GM19025 (cell line): ENCODE data around the gene MAPKAP1.
"Not testable (repeated sequence)": the region's sequence is repeated elsewhere in the genome, so short reads cannot be mapped to it uniquely, and the experiment has no call there.

Experiments
- ATAC-seq: cut with Tn5 transposase; IDR thresholded peaks from one replicate; pipeline ENCODE4 v1.9.1; 2021; ENCODE audit warnings: mild to moderate bottlenecking, low read depth, moderate library complexity; ENCODE audit not compliant: unreplicated experiment

Gene MAPKAP1

DNA sequence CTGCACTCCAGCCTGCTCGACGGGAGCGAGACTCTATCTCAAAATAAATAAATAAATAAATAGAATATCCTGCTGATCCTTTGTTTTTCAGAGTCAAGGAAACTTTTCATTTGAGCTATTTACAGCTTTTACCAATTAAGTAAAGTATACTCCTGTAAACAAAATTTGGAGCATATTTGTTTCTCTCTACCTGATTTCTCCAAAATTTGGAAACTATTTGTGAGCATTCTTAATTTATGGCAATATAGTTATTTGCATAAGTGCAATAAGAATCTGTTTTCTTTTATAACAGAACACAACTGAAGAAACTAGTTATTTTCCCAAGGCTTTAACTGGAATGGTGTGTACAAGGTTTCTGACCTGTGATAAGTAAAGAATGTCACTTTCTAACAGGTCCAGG, 135.2 kb downstream of the MAPKAP1 start:
- not testable (repeated sequence) for ATAC-seq

DNA sequence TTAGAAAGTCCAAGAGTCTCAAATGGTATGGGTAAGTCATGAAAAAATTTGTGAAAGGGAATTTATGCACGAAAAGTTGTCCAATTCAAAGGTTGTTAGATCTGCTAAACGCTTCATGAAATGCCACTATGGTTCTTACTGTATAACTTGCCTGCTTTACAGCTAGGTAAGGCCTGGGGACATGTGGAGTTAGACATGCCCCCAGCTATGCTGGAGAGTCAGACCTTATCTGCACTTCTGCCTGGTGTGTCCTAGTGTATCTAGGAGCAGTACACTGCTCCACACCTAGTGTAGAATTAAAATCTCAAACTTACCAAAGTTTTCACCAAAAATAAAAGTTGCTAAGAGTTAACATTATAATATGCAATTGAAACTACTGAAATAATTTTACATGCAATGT, 136.8 kb downstream of the MAPKAP1 start:
- no peak for ATAC-seq

DNA sequence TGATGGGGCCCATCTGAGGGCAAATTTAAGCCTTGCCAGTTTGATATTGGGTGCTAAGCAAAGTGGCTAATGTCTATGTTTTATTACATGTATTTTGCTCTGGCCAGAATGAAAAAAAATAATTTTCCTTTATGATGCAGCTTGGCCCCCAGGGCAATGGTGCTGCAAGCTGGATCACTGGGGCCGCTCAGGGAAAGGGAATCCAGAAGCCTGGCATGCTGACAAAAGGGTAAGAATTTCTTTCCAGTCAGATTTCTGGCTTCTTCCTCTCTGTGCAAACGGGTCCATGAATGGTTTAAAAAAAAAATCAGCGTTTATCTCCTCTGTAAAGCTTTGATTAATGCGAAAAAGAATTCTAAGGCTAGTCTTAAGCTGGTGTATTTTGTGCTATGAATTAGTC, 138.4 kb downstream of the MAPKAP1 start:
- ATAC-seq = no peak

DNA sequence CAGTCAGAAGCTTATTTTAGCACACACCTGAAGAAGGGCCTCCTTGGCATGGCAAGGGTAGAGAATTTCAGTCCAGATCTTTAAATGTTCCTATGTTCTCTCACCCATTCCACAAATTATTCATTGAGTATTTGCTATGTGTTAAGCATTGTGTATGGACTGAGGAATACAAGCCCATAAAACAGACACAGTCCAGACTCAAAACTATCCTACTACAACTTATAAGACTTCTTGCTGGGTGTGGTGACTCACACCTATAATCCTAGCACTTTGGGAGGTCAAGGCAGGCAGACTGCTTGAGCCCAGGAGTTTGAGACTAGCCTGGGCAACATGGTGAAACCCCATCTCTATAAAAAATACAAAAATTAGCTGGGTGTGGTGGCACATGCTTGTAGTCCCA, 141.0 kb downstream of the MAPKAP1 start:
- ATAC-seq = not testable (repeated sequence)

DNA sequence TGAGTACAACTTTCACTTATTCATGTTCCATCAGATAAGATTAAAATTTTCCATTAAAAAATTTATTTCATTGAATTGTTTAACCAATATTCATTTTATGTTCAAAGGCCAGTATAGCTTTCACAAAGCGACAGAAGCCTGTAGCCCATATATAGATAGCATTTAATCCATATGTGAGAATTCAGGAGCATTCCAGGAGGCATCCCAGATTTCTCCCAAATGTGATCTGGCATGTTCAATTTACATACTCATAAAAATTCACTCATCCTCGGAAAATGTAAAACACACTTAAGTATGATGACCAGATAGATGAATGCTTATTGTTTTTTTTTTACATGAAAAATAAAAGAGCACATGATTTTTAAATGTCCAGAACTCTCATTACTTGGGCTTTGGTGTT, 141.9 kb downstream of the MAPKAP1 start:
- no peak for ATAC-seq

DNA sequence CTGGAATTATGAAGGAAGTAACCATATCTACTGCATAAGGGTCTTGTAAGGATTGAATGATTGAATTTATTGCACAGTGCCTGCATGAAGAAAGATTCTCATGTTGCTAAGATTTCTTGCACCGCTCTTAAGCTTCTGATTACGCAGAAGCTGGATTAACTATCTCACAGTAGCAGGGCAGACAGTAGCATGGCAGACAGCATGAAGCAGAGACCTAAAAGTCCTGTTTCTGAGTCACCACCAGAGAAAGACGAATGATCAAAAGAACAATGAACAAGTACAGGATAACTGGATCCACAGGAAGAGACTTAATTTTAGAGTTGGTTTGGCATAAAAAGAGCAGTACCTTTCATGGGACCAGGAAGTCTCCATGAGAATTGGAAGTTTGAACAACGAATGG, 142.4 kb downstream of the MAPKAP1 start:
- no peak for ATAC-seq

DNA sequence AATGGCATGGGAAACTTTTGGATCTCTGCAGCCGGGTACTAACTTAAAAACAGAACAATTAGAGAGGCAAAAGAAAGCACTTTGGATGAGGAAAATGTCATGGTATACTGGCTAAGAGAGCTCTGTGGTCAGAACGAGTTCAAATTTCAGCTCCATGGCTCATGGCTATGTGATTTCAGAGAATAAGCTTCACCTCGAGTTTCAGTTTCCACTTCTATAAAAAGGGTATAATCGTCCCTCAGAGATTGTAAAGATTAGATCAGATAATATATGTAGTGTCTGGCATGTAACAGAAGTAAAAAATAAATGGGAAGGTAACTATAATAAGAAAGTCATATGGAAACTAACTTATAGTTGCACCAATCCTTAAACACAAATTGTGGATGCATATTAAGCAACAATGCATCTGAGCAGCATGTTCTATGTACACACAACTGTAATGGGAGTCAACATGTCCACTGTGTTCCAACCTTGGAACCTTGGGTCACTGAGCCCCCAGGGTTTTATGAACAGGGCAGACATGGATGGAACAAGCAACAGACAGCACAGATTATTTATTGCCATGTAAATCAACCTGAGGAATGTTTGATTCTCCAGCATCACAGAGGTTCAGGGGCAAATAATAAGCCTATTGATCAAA, 145.4 kb downstream of the MAPKAP1 start:
- no peak for ATAC-seq

DNA sequence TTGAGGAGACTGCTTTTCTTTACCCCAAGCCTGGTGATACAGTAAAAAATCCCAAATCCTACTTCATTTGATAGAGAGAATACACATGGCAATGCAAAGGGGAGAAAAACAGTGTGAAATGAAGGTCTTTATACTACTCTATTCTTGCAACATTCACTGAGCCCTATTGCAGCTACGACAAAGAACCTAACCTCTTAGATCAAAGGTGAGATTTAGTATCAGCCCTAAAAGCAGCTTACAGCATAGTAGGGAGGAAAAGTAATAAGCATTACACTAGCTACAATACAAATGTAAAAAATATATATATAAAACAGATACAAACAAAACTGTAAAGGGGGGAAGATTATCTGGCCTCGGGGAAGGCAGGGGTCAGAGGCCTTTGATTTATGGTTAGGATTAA, 147.1 kb downstream of the MAPKAP1 start:
- ATAC-seq = no peak

DNA sequence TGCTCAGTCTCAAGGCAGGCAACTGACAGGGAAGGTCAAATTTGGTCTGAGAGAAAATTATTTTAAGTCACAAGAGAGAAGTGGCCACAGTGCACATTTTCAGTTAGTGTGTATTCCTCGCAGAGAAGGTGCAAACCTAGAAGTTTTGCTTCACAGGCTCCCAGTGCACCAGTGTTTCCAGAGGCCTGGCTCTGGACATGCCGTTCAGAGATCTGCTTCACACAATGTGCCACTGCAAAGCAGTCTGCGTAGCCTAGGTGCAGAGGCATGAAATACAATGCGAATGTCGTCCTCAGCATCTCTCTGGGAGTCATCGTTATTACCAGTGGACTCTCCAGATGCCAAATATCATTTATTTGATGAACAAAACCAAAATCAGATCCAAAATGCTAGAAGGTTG, 147.8 kb downstream of the MAPKAP1 start:
- no peak for ATAC-seq

DNA sequence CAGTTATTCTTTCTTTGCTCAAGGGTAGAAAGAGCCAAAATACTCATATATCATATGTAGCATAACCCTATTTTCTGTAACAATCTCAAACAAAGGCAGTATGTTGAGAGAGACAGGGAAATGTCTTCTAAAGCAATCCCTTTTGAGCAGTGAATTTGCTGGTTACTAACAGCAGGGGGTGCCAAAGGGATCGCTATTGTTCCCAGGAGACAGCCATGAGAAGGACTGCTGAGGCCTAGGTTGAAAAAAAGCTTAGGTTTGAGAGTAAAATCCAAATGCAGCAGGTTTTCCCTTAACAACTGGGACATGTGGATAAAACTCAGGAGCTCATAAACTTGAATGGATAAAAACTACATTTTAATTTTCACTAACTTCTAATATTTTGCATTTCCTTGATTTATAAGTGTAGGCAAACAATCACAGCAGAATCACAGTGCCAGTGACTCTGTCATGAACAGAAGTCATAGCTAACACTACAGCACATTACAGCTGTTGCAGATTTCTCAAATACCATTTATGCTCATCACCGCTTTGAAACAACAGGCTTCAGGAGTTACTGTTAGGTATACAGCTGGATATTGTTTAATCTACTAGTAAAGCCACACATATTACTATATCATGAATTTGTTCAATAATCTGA, 148.4 kb downstream of the MAPKAP1 start:
- ATAC-seq = no peak

DNA sequence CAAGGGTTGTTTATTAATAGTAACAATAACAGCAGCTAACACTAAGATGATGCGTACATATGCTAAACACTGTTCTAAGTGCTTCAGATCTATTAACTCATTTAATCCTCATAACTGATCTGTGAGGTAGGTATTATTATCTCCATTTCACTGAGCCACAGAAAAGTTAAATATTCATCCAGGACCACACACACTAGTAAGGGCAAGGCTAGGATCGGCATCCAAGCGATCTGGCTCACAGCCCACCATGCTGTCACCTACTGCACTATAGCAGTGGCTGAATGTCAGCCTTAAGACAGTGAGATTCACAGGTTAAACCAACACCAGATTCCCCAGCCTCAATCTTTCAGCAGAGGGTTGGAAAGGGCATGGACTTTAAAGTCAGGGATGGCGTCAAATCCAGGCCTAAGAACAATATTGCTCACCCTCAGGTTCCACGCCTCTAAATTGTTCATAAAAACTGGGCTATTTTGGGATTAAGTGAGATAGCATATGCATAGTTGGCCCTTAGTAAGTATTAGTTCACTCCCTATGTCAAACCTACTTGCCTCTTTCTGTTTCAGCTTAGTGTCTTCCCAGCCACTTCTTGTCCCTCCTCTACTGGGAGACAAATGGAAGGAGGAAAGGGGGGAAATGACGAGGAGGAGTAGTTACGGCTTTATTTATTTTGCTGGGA, 150.8 kb downstream of the MAPKAP1 start:
- ATAC-seq = no peak

DNA sequence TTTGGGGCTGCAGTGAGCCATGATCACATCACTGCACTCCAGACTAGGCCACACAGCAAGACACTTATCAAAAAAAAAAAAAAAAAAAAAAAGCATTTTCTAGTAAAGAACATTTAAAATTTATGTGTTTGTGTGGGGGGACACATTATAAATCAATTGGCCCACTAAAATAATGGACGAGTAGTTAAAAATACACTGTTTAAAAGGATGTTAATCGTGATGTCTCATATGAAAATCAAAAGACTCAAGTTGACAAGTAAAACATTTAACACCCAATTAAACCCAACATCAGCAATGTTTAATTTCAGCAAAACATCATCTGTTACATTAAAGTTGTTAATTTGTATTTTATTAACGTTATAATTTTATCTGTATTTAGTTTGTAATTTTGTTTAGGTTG, 152.3 kb downstream of the MAPKAP1 start:
- no peak for ATAC-seq

DNA sequence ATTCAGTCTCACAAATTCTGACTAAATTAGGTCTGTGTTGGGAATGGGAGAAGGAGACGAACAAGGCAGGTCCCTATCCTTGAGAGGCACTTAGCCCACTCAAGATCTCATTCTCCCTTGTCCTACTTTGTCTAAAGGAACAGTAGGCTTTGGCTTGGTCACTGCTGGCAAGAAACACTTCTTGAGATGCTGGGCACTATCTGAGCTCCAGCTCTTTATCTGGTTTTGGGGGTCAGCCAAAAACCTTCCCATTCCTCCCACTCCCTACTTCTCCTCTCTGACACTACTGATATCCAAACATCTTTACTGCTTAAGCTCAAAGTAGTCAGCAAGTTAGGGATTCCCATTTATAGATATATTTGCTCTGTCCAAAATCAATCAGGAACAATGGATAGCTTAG, 155.2 kb downstream of the MAPKAP1 start:
- no peak for ATAC-seq

DNA sequence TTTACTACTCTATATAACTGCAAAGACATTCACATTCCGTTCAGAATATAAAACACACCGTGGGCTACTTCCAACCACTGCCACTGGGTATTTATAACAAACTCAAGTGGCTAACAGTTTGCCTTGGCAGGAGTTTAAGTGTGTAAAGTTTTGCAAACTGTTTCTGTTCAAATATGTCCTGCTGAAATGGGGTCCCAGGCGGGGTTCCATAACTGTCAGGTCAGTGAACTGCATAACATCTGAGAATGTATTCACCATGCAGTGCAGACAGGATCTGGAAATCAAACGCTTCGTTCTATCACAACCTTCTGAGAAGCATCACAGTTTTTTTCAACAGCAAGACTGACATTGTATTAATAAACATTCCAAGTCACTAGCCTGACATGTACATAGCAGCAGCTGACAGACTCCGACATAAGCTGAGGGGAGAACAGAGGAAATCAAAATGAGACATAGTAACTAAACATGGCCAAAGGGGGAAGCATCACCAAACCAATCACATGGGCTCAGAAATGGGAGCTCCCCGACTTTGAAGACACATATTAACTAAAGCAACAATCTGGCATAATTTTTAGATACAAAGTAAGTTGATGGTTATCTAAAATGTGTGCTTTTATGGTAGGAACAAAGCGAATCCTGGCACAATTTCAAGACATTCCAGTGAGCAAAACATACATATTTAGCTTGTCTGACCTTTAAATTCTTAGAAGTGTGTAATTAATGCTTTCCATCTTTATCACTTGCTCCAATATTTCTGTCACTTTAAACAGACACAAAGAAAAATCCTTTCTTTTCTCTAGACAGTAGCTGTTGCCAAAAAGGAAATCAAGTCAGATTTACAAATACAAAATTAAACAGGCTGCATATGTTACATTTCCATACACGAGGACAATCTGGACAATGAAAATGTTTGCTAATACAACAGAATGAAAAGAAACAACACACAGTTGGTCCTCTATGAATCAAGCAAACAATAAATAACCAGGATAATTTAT, 156.8 kb downstream of the MAPKAP1 start:
- no peak for ATAC-seq

DNA sequence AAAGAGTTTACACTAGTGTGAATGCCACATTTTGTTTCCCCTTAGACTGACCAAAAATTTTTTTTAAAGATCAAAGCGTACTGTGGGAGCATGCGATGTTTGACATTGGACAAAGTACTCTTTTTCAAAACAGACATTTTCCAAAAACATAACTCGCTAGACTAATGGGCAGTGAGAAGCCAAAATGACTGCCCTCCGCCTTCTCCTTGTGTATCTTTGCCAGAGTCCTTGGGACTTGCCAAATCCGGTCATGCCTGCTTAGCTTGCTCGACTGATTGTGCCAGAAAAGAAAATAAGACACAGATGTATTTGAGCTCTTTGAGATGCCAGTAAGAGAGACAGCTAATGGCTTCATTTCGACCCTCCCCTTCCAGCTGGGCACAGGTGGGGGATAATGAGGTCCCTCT, 157.5 kb downstream of the MAPKAP1 start:
- ATAC-seq = no peak

DNA sequence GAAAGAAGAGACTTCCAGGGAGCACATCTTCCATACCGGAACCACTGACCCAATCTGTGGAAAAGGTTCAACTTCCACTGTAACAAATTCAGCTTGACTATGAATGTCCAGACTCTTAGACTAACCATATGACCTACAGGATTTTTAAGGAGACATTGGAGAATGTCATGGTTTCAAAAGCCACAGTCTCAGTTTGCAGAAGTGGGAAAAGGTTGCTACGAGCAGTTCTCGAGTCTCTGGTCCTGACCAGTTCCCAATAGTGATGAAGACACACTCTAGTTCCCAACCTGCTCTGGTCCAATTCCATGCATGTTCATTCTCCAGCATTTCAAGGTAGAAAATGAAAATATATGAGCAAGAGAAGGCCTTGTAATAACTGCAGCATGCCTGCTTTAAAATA, 158.0 kb downstream of the MAPKAP1 start:
- ATAC-seq = no peak

DNA sequence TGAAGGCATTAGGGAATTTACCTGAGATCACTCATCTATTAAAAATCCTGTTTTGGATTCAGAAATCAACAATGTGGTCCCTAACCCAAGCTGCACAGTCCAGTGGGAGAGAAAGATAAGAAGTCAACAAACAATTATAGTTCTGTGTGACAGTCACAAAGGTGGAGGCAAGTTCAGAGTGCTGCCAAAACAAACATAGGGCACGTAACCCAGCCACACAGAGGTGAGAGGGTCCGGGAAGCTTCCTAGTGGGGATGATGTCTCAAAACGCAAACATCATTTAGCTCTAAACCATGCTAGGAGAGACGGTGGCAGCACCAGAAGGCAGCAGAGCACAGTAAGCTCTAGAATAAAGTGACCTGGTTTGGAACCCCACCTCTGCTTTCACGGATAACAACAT, 158.9 kb downstream of the MAPKAP1 start:
- ATAC-seq = no peak

DNA sequence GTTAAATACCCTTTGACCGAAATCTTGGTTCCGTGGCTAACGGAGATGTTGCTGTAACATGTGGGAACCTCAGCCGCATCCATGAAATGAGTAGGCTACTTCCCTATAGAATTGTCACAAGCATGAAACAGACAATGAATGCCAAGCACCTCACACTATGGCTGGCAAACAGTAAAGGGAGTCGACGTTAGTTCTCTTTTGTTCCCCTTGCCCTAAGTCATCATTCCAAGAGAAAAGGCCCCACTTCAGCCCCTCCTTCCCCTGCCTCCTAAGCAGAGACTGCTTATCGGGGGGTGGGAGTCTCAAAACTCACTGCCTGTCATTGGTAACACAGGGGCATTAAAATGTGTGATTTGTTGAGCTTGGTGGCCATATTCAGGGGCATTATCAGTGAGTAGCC, 159.6 kb downstream of the MAPKAP1 start:
- ATAC-seq = no peak

DNA sequence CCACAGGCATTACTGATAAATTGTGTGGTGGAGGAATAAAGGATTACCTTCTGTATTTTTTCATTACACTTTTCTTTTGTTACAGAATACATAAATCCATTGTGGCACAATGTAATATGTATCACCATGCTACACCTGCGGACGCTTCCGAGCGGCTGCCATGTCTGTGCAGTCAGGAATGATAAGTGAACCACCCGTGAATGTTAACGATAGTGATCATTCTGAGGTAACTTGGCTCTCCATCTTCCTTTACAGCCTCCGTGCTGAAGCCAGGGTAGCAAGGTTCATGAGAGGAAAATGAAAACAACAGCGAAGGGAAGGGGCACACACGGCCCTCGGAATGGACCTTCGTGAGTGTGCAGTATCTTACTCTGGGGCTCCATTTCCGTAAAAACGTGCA, 161.2 kb downstream of the MAPKAP1 start:
- no peak for ATAC-seq

DNA sequence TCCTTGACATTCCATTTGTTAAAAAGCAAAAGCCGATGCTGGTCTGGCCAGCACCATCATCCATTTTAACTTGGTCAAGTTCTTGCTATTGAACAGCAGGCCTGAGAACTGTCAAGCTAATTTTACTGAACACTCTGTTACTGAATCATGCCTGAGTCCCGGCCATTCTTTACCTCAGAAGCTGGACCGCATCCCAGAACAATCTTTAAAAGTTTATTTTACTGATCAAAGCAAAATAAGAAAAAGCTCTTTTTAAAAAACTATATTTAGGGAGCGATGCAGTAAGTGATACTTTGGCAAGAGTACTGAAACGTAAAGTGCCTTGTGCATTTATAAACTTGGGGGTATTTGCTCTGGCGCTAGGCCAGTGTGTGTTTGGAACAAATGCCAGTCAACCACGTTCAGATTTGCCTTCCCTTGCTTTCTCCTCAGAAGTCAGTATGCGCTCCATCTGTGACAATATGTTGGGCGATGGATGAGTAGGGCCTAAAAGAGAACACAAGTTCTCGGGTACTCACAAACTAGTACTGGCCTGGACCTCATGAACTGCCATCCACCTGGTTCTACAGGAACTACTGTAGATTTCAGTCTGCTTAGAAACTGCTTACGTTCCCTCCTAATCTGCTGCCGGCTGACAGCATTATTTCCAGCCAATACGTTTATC, 161.9 kb downstream of the MAPKAP1 start:
- ATAC-seq = no peak
